Fibroblast of pulmonary artery (primary cell): Measurements from ENCODE around the gene ANKS1B.

Experiments
- DNase-seq: peaks from one replicate; pipeline ENCODE4 v3.0.0-alpha.2; 2010; ENCODE audit warnings: low read depth
- H3K4me3 ChIP-seq: replicated peaks from 2 replicates; pipeline ENCODE4 v1.5.1; 2011; ENCODE audit warnings: low read depth, mild to moderate bottlenecking, control low read depth, low read length, moderate library complexity
- CTCF ChIP-seq: IDR thresholded peaks from 2 replicates; pipeline ENCODE4 v1.5.1; 2011; ENCODE audit warnings: mild to moderate bottlenecking, control low read depth, low read length, inconsistent platforms; ENCODE audit errors: missing control alignments

ANKS1B gene

GRCh38 chr12:99981639-99982190, 3.0 kb downstream of the ANKS1B start:
- TF ChIP-seq CTCF, result no peak
- no peak for DNase-seq
- no peak overlapping the region for H3K4me3 ChIP-seq

DNA sequence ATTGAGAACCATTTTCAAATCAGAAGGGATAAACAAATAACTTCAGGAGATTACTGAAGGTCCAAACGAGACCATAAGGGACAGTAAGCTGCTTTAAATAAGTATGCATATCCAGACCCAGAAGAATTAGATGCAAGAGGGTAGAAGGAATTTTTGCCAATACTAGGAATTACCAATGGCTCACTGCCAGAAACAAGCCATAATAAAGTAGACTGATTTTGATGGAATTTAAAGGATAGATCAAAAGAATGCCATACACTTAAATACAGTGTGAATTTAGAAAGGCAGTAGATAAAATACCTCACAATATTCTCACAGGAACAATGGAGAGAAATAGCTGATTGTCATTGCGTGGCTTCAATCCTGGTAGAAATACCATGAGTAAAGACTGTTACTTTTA, 5.3 kb downstream of the ANKS1B start:
- no peak for DNase-seq
- no peak overlapping the region for H3K4me3 ChIP-seq
- TF ChIP-seq CTCF, result no peak

GRCh38 chr12:99978152-99978551, 6.6 kb downstream of the ANKS1B start:
- DNase-seq, result no peak
- no peak for TF ChIP-seq CTCF
- H3K4me3 ChIP-seq, result no peak overlapping the region

GRCh38 chr12:99977550-99977949, 7.2 kb downstream of the ANKS1B start:
- no peak for TF ChIP-seq CTCF
- DNase-seq, result no peak
- no peak overlapping the region for H3K4me3 ChIP-seq

DNA sequence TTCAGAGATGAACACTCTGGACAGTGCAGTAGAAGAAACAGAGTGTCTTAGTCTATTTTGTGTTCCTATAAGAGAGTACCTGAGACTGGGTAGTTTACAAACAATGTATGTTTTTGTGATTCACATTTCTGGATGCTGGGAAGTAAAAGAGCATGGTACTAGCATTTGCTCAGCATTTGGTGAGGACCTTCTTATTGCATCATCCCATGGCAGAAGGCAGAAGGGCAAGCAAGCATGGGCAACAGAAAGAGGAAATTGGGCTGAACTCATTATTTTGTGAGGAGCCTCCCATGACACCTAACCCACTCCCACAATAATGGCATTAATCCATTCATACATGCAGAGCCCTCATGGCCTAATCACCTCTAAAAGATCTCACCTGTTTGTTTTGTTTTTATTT, 8.0 kb downstream of the ANKS1B start:
- no peak overlapping the region for H3K4me3 ChIP-seq
- TF ChIP-seq CTCF, result no peak
- no peak for DNase-seq

DNA sequence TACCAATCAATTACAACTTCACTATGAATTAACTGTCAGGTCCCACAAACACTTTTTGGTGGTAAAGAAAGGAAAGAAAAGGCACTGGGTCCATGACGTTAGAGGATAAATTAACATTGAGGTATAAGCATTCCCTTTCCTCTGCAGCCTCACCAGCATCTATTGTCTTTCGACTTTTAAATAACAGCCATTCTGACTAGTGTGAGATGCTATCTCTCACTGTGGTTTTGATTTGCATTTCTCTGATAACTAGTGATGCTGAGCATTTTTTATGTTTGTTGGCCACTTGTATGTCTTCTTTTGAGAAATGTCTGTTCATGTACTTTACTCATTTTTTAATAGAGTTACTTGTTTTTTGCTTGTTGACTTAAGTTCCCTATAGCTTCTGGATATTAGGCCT, 9.4 kb downstream of the ANKS1B start:
- TF ChIP-seq CTCF, result no peak
- DNase-seq, result no peak
- H3K4me3 ChIP-seq, result no peak overlapping the region

- no peak for DNase-seq
- TF ChIP-seq CTCF, result no peak
- H3K4me3 ChIP-seq, result no peak overlapping the region
These were observed 10.6 kb downstream of the ANKS1B start for GRCh38 chr12:99974146-99974545.
